Stomach (tissue), 9 donors: ENCODE results near the gene GNAI3. TPM values are rescaled to one million over a fixed set of nuclear protein-coding genes. Genes with fewer than 3 reads are reported as not detected.
A peak's percentile ranks its signal among the peaks of the same experiment; 100 is the strongest.

ENCODE experiments used
- DNase-seq, 2 donors: peaks; one replicate each; pipeline versions ENCODE4 v3.0.0 to v3.0.0-alpha.2; 2013 to 2019
- H3K27ac ChIP-seq, 5 donors: fragments of 200-600 bp in 4 of 5; sonication (generic) in 4 of 5; one replicate each; pipeline ENCODE4 v1.5.1; 2013 to 2019; ENCODE audit warnings: mild to moderate bottlenecking in 1 of 5, moderate library complexity in 1 of 5
- H3K27me3 ChIP-seq, 3 donors: fragments of 200-600 bp; sonication (generic); one replicate each; pipeline ENCODE4 v1.5.1; 2017 to 2019; ENCODE audit warnings: mixed run types in 1 of 3
- H3K36me3 ChIP-seq, 4 donors: fragments of 200-600 bp; sonication (generic); 1 replicate in 3 of 4; 2 replicates in 1 of 4; pipeline ENCODE4 v1.5.1; 2016 to 2019
- H3K4me1 ChIP-seq, 4 donors: fragments of 200-600 bp; sonication (generic); one replicate each; pipeline ENCODE4 v1.5.1; 2016 to 2019
- H3K4me3 ChIP-seq, 4 donors: fragments of 200-600 bp; sonication (generic) in 3 of 4; one replicate each; pipeline ENCODE4 v1.5.1; 2016 to 2019; ENCODE audit warnings: mild to moderate bottlenecking in 1 of 4
- H3K9me3 ChIP-seq, 4 donors: fragments of 200-600 bp; sonication (generic); one replicate each; pipeline ENCODE4 v1.5.1; 2016 to 2019
- EP300 ChIP-seq: sonication (generic); formaldehyde crosslinking; IDR thresholded peaks from one replicate; pipeline ENCODE4 v1.6.1; 2017; ENCODE audit warnings: antibody characterized with exemption
- POLR2A ChIP-seq, 4 donors: fragments of 450-650 bp; IDR thresholded peaks; one replicate each; pipeline ENCODE4 v1.6.1; 2016; ENCODE audit warnings: antibody characterized with exemption in 4 of 4, control low read depth in 2 of 4, mild to moderate bottlenecking in 1 of 4, moderate library complexity in 1 of 4
- POLR2AphosphoS5 ChIP-seq, 3 donors: sonication (generic); formaldehyde crosslinking; IDR thresholded peaks; one replicate each; pipeline ENCODE4 v1.6.1; 2016; ENCODE audit warnings: antibody characterized with exemption in 3 of 3
- WGBS, 5 donors: extraction: QIAGEN DNeasy Blood & Tissue Kit in 3 of 5; methylation state at CpG; one replicate each; pipeline versions ENCODE4 v1.1.5 to v1.1.7; 2013 to 2018; 5-methylcytosine and 5-hydroxymethylcytosine counted together
- intact Hi-C: fragments of 100-400 bp; cut with DNase I; formaldehyde crosslinking; loops from one replicate; pipeline ENCODE4 v1.15.1; 2023; ENCODE audit warnings: low total_unique reads
- polyA plus RNA-seq, 3 donors: library from polyadenylated mRNA; stranded (reverse); fragments of 200-250 nt; gene quantifications; one replicate each; pipeline ENCODE4 v1.2.3, GENCODE V29; 2013
- total RNA-seq, 5 donors: library from RNA; depleted of rRNA; stranded (reverse); fragments of >200 nt; gene quantifications; one replicate each; pipeline versions ENCODE4 v1.1.0 to v1.2.3, GENCODE V29; 2014 to 2016
- TF ChIP-seq, protein P1 (sequence below), 7 experiments: fragments of 450-650 bp in 4 of 7; fragments of 200-600 bp in 3 of 7; sonication (generic) in 3 of 7; IDR thresholded peaks; one replicate each; pipeline ENCODE4 v1.5.1; 2016 to 2019; ENCODE audit warnings: antibody characterized with exemption in 7 of 7, control low read depth in 2 of 7, mild to moderate bottlenecking in 1 of 7
- donor health status: healthy with polysubstance abuse.
- donor health status: Bipolar disorder and iron deficiency.
- donor health status: healthy.

Gene GNAI3
- total and polyA plus RNA-seq, 8 donors = 0.58 to 12.7 (median 3.1) TPM

DNA sequence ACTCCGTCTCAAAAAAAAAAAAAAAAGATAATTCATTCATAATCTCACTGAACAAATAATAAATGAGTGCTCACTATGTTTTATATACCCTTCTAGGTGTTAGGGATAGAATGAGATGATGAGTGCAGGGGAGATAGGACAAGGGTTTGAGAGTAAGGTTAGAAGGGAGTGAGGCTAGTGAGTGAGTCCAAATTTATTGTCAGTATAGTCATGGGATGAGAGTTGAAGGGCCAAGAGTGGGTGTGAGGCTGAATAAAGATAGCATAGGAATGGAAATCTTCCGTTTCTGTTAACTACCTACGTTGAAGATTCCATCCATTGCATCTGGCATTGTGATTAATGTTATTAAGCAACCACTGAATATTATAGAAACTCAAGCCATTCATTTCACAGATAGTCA, 16.8 kb downstream of the GNAI3 start:
- intact Hi-C loops = no loop called here
- WGBS, 5 donors = 89 to 97% (median 91%) methylated on average over 3 of the region's 3 CpGs
- no peak for DNase-seq
- no peaks in the 10 kb centered on the region for H3K9me3 ChIP-seq
- no peaks in the 10 kb centered on the region for H3K36me3 ChIP-seq
- no peak overlapping the region for H3K4me3 ChIP-seq
- no peaks in the 10 kb centered on the region for H3K27me3 ChIP-seq
- TF ChIP-seq POLR2A (IDR thresholded peaks at IDR 0.05) = no peak
- H3K4me1 ChIP-seq = peaks cover 26 to 98% (median 73%) of the 10 kb centered on the region in 4 donors
- no peak overlapping the region for H3K27ac ChIP-seq

DNA sequence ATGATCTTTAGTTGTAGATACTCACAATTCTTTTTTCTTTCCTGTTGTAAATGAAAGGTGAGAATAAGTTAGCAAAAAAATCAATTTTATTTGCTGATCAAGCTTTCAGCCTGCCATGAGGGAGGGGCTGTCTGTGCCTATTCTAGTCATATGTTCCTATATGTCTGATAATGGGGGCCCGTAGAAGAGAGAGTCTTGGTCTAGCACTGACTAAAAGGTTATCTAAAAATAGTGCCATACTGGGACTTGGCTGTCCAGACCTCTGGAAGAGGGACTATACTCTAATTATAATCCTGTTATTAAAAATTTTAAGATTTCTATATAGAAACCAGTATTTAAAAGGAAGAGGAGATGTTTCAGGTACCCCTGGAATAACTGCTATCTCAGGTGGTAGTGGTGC, 18.6 kb downstream of the GNAI3 start:
- Histone ChIP-seq H3K4me3 (no peak overlapping the region), H3K4me1 (peaks cover 31 to 99% (median 76%) of the 10 kb centered on the region in 4 donors), H3K27me3 (no peaks in the 10 kb centered on the region), H3K9me3 (no peaks in the 10 kb centered on the region), H3K36me3 (no peaks in the 10 kb centered on the region), H3K27ac (no peak overlapping the region)
- no peak for DNase-seq
- TF ChIP-seq, protein P1, sequence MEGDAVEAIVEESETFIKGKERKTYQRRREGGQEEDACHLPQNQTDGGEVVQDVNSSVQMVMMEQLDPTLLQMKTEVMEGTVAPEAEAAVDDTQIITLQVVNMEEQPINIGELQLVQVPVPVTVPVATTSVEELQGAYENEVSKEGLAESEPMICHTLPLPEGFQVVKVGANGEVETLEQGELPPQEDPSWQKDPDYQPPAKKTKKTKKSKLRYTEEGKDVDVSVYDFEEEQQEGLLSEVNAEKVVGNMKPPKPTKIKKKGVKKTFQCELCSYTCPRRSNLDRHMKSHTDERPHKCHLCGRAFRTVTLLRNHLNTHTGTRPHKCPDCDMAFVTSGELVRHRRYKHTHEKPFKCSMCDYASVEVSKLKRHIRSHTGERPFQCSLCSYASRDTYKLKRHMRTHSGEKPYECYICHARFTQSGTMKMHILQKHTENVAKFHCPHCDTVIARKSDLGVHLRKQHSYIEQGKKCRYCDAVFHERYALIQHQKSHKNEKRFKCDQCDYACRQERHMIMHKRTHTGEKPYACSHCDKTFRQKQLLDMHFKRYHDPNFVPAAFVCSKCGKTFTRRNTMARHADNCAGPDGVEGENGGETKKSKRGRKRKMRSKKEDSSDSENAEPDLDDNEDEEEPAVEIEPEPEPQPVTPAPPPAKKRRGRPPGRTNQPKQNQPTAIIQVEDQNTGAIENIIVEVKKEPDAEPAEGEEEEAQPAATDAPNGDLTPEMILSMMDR (IDR thresholded peaks at IDR 0.05) = no peak
- TF ChIP-seq POLR2AphosphoS5 (IDR thresholded peaks at IDR 0.05) = no peak
- TF ChIP-seq EP300 = no peak
- intact Hi-C loops = no loop called here
- 36 to 50% (median 46%) methylated on average over 1 of the region's 1 CpG for WGBS, 5 donors

DNA sequence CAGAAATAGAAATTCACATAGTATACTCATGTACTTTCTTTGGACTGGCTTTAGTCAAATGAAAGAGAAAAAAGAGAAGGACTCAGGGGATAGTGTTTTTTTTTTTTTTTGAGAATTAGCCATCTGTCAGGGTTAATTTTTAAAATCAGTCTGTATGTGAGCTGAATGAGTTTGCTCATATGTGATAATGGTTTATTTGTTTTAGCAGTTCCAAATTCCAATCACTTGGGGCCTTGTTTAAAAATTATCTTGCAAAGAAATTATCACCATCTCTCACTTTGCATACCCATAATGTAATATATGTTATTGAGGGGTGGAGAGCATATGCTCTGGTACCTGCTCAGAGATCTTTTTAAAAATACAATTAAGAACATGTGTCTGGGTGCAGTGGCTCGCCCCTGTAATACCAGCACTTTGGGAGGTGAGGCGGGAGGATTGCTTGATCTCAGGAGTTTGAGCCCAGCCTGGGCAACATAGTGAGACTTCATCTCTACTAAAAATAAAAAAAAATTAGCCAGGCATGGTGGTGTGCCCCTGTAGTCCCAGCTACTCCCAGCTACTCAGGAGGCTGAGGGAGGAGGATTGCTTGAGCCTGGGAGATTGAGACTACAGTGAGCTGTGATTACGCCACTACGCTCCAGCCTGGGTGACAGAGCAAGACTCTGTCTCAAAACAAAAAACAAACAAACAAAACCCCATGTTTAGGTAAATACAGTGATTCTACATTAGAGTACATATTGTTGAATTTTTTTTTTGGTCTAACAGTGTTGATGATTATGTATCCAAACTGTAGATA, 19.7 kb downstream of the GNAI3 start:
- intact Hi-C loops = no loop called here
- Histone ChIP-seq H3K36me3 (no peaks in the 10 kb centered on the region), H3K4me1 (peaks cover 20 to 99% (median 71%) of the 10 kb centered on the region in 4 donors), H3K27me3 (no peaks in the 10 kb centered on the region), H3K27ac (no peak overlapping the region), H3K4me3 (no peak overlapping the region), H3K9me3 (no peaks in the 10 kb centered on the region)
- 86 to 93% (median 90%) methylated on average over 4 of the region's 4 CpGs for whole genome bisulfite sequencing, 5 donors
- no peak for TF ChIP-seq EP300
- TF ChIP-seq POLR2AphosphoS5 (IDR thresholded peaks at IDR 0.05) = no peak
- no peak for TF ChIP-seq POLR2A (IDR thresholded peaks at IDR 0.05)
- no peak for DNase-seq

DNA sequence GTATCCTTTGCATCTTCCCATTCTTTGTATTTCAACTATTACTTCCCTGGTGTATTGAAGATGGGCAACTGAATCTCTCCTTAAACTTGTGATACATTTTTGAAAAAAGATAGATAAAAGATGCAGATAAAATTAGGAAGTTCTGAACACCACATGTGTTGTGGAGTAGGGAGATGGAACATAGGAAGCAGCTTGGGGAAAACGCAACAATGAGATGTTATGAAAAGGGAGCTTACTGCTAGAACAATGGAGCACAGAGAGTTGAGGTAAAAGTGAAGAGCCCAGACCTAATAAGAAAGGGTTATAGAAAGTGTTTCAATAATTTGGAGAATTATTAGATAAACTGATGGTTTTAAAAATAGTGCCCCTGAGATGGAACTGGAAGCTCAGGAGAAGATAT, 20.9 kb downstream of the GNAI3 start:
- intact Hi-C loops = no loop called here
- H3K4me3 ChIP-seq = no peak overlapping the region
- TF ChIP-seq POLR2A (IDR thresholded peaks at IDR 0.05) (no peak), EP300 (no peak), POLR2AphosphoS5 (IDR thresholded peaks at IDR 0.05) (no peak)
- TF ChIP-seq, protein P1 (IDR thresholded peaks at IDR 0.05) = no peak
- H3K9me3 ChIP-seq = no peaks in the 10 kb centered on the region
- H3K36me3 ChIP-seq = peaks cover 0 to 1% (median 0%) of the 10 kb centered on the region in 4 donors
- 72 to 88% (median 77%) methylated on average over 1 of the region's 1 CpG for WGBS, 5 donors
- no peaks in the 10 kb centered on the region for H3K27me3 ChIP-seq
- DNase-seq = no peak
- peaks cover 13 to 99% (median 69%) of the 10 kb centered on the region in 4 donors for H3K4me1 ChIP-seq
- H3K27ac ChIP-seq = no peak overlapping the region

DNA sequence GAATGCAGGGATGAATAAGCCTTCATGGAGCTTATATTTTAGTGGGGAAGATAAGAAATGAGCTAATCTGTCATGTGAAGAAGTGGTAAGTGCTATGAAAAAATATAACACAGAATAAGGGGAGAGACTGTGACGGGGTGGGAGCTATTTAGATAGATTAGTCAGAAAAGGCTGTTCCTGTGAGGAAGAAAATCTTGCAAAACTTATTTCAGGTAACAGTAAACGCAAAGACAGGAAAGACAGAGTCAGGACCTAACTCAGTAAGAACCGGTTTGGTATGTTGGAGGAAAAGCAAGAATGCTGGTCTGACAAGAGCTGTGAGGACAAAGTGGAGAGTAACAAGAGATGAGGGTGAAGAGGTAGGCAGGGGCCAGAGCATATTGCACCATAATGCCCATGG, 22.0 kb downstream of the GNAI3 start:
- no peaks in the 10 kb centered on the region for H3K9me3 ChIP-seq
- no peak for TF ChIP-seq EP300
- TF ChIP-seq POLR2AphosphoS5 (IDR thresholded peaks at IDR 0.05) = no peak
- no peak for TF ChIP-seq POLR2A (IDR thresholded peaks at IDR 0.05)
- intact Hi-C loops = no loop called here
- peaks cover 0 to 11% (median 10%) of the 10 kb centered on the region in 4 donors for H3K36me3 ChIP-seq
- peak overlapping the region in 1 of 5 donors; percentile 5 for H3K27ac ChIP-seq
- peak in 1 of 2 donors; percentile 62 for DNase-seq
- H3K4me1 ChIP-seq = peaks cover 13 to 96% (median 66%) of the 10 kb centered on the region in 4 donors
- H3K4me3 ChIP-seq = no peak overlapping the region
- no peaks in the 10 kb centered on the region for H3K27me3 ChIP-seq
- whole genome bisulfite sequencing, 5 donors = 26 to 46% (median 32%) methylated on average over 3 of the region's 3 CpGs

DNA sequence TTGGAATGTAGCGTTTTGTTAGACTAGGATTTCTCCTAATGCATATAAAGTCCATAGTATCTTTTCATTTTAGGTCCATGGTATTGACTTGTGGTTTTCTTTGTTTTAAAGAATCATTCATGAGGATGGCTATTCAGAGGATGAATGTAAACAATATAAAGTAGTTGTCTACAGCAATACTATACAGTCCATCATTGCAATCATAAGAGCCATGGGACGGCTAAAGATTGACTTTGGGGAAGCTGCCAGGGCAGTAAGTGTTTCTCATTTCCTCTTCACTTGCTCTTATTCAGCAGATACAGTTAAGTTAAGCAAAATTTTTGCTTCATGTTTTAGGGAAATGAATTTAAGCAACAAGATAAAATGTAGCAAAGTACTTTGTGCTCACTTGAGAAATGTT, 25.4 kb downstream of the GNAI3 start:
- no peak for DNase-seq
- 47 to 61% (median 57%) methylated on average over 2 of the region's 2 CpGs for WGBS, 5 donors
- Histone ChIP-seq H3K27me3 (no peaks in the 10 kb centered on the region), H3K4me1 (peaks cover 13 to 67% (median 45%) of the 10 kb centered on the region in 4 donors), H3K4me3 (no peak overlapping the region), H3K36me3 (peaks cover 0 to 36% (median 31%) of the 10 kb centered on the region in 4 donors), H3K27ac (no peak overlapping the region), H3K9me3 (no peaks in the 10 kb centered on the region)
- TF ChIP-seq, protein P1 (IDR thresholded peaks at IDR 0.05) = no peak
- no peak for TF ChIP-seq POLR2AphosphoS5 (IDR thresholded peaks at IDR 0.05)
- TF ChIP-seq POLR2A (IDR thresholded peaks at IDR 0.05) = no peak
- TF ChIP-seq EP300 = no peak
- intact Hi-C loops = no loop called here
